HepG2 (cell line): ENCODE measurements around the gene LDLRAD3. TPM values are rescaled to one million over a fixed set of nuclear protein-coding genes. Genes with fewer than 3 reads are reported as not detected.

Experiments
- ATAC-seq: fragments of 200-7000 bp; cut with Tn5 transposase; 3 replicates; pipeline ENCODE4 v1.9.1; 2020; ENCODE audit warnings: mild to moderate bottlenecking, moderate library complexity
- BruUV-seq: library from RNA; stranded (reverse); fragments of 400-500 nt; replicated peaks from 2 replicates; lab custom pipeline; 2021; lab: Mats Ljungman, UMichigan
- CTCF ChIA-PET: fragments of 300-600 bp; formaldehyde crosslinking; extraction: SDS; loops from one replicate; lab custom pipeline; 2021; ENCODE audit warnings: low total read pairs, inconsistent platforms, low intra/inter-chr PET ratio; lab: Yijun Ruan, JAX
- POLR2A ChIA-PET: fragments of 350-600 bp; sonication (Branson Sonifier 250); formaldehyde crosslinking; loops from one replicate; lab custom pipeline; 2020; ENCODE audit warnings: antibody characterized with exemption, inconsistent platforms; lab: Yijun Ruan, JAX
- DNase-seq: peaks from one replicate; pipeline ENCODE4 v3.0.0-alpha.2; 2015; ENCODE audit warnings: low spot score
- FAIRE-seq: peaks from 3 replicates; lab custom pipeline; 2011; peaks lifted over from hg19 to GRCh38; lab: Jason Lieb, UNC
- H2AFZ ChIP-seq: one replicate; pipeline ENCODE4 v1.6.1; 2011; ENCODE audit warnings: low read length, inconsistent platforms
- H3K27ac ChIP-seq: fragments of 300-600 bp; 3 replicates; pipeline ENCODE4 v1.8.0; 2011; ENCODE audit warnings: mixed run types, mild to moderate bottlenecking, mixed read lengths, low read length, inconsistent platforms; ENCODE audit not compliant: insufficient read depth; ENCODE audit errors: extremely low read length
- H3K27me3 ChIP-seq, 2 experiments: fragments of 200-600 bp in 1 of 2; 2 replicates in 1 of 2; 3 replicates in 1 of 2; pipeline versions ENCODE4 v1.6.0 to v1.8.0; 2011; ENCODE audit warnings: low read length in 2 of 2, mild to moderate bottlenecking in 2 of 2, moderate library complexity in 2 of 2, inconsistent platforms in 1 of 2; ENCODE audit not compliant: insufficient read depth in 2 of 2, control insufficient read depth in 1 of 2
- H3K36me3 ChIP-seq, 2 experiments: fragments of 200-600 bp in 1 of 2; replicated peaks in 1 of 2; 2 replicates in 1 of 2; 3 replicates in 1 of 2; pipeline versions ENCODE4 v1.5.1 to v1.8.0; 2011; ENCODE audit warnings: low read length in 2 of 2, inconsistent platforms in 1 of 2; ENCODE audit not compliant: insufficient read depth in 2 of 2, control insufficient read depth in 1 of 2
- H3K4me1 ChIP-seq: 2 replicates; pipeline ENCODE4 v1.5.1; 2012; ENCODE audit warnings: low read length, inconsistent platforms; ENCODE audit not compliant: insufficient read depth
- H3K4me2 ChIP-seq: 2 replicates; pipeline ENCODE4 v1.6.0; 2011; ENCODE audit warnings: low read depth, low read length, inconsistent platforms
- H3K4me3 ChIP-seq, 3 experiments: fragments of 200-600 bp in 1 of 3; sonication (generic), shearing (Covaris generic) in 1 of 3; replicated peaks in 1 of 3; 2 replicates each; pipeline ENCODE4 v1.5.1; 2011 to 2016; ENCODE audit warnings: low read length in 3 of 3, inconsistent platforms in 2 of 3, low read depth in 2 of 3, mild to moderate bottlenecking in 2 of 3, control low read depth in 1 of 3, mixed read lengths in 1 of 3; ENCODE audit not compliant: insufficient read depth in 1 of 3
- H3K79me2 ChIP-seq: one replicate; pipeline ENCODE4 v1.6.1; 2011; ENCODE audit warnings: low read length, inconsistent platforms; ENCODE audit not compliant: insufficient read depth
- H3K9ac ChIP-seq: 2 replicates; pipeline ENCODE4 v1.6.0; 2011; ENCODE audit warnings: mild to moderate bottlenecking, low read depth, low read length, inconsistent platforms; ENCODE audit not compliant: insufficient read depth
- H3K9me3 ChIP-seq: 2 replicates; pipeline ENCODE4 v1.5.1; 2012; ENCODE audit warnings: mild to moderate bottlenecking, low read length
- H4K20me1 ChIP-seq: 2 replicates; pipeline ENCODE4 v1.6.0; 2011; ENCODE audit warnings: inconsistent platforms, mild to moderate bottlenecking, low read length, moderate library complexity; ENCODE audit not compliant: insufficient read depth
- ATF7 ChIP-seq, 2 experiments: fragments of 450-650 bp in 1 of 2; sonication (generic) in 1 of 2; formaldehyde crosslinking in 1 of 2; IDR thresholded peaks; 2 replicates each; pipeline versions ENCODE4 v1.4.0 to v1.6.1; 2016 to 2020; ENCODE audit warnings: antibody characterized with exemption in 1 of 2, mild to moderate bottlenecking in 1 of 2, missing genetic modification reagents in 1 of 2
- ELF4 ChIP-seq: sonication (generic); formaldehyde crosslinking; IDR thresholded peaks from 2 replicates; pipeline ENCODE4 v1.5.0; 2020; ENCODE audit warnings: missing genetic modification reagents, mild to moderate bottlenecking, moderate library complexity, borderline replicate concordance
- KDM6A ChIP-seq: IDR thresholded peaks from 2 replicates; pipeline ENCODE4 v1.6.1; 2016; ENCODE audit warnings: low read depth
- MAFF ChIP-seq: IDR thresholded peaks from 2 replicates; pipeline ENCODE4 v1.6.1; 2011; ENCODE audit warnings: low read depth, low read length, improper control_type of control experiment
- MAFK ChIP-seq, 2 experiments: IDR thresholded peaks in 1 of 2; conservative IDR thresholded peaks in 1 of 2; 2 replicates each; pipeline ENCODE4 v1.6.1; 2011; ENCODE audit warnings: improper control_type of control experiment in 2 of 2, low read length in 2 of 2
- MEIS1 ChIP-seq: sonication (generic); formaldehyde crosslinking; IDR thresholded peaks from 2 replicates; pipeline ENCODE4 v1.9.0; 2021; ENCODE audit warnings: mild to moderate bottlenecking, missing genetic modification reagents, moderate library complexity, borderline replicate concordance
- MXI1 ChIP-seq: IDR thresholded peaks from 3 replicates; pipeline ENCODE4 v1.6.1; 2012; ENCODE audit warnings: low read depth, low read length, inconsistent platforms, borderline replicate concordance
- NFRKB ChIP-seq: fragments of 450-650 bp; IDR thresholded peaks from 2 replicates; pipeline ENCODE4 v1.6.1; 2017
- POLR2A ChIP-seq, 2 experiments: IDR thresholded peaks; 2 replicates each; pipeline ENCODE4 v1.6.1; 2011; ENCODE audit warnings: low read depth in 2 of 2, low read length in 2 of 2, mild to moderate bottlenecking in 1 of 2, moderate library complexity in 1 of 2; ENCODE audit not compliant: insufficient read depth in 1 of 2
- RXRA ChIP-seq: sonication (generic); formaldehyde crosslinking; IDR thresholded peaks from 2 replicates; pipeline ENCODE4 v1.5.1; 2020; ENCODE audit warnings: missing genetic modification reagents
- SAFB2 ChIP-seq: sonication (generic); formaldehyde crosslinking; IDR thresholded peaks from 2 replicates; pipeline ENCODE4 v1.5.1; 2020; ENCODE audit warnings: missing genetic modification reagents, low read depth, mild to moderate bottlenecking, borderline replicate concordance
- SCMH1 ChIP-seq: sonication (generic); formaldehyde crosslinking; IDR thresholded peaks from 2 replicates; pipeline ENCODE4 v1.9.0; 2021; ENCODE audit warnings: missing genetic modification reagents, mild to moderate bottlenecking, borderline replicate concordance
- SKI ChIP-seq: fragments of 450-650 bp; IDR thresholded peaks from one replicate; pipeline ENCODE4 v1.6.1; 2018; ENCODE audit warnings: mild to moderate bottlenecking; ENCODE audit not compliant: partially characterized antibody
- U2AF2 ChIP-seq: fragments of 200-400 bp; formaldehyde crosslinking; IDR thresholded peaks from 2 replicates; pipeline ENCODE4 v1.6.1; 2017; ENCODE audit warnings: low read depth, mild to moderate bottlenecking, low read length
- ZMYM3 ChIP-seq: sonication (generic); formaldehyde crosslinking; IDR thresholded peaks from 2 replicates; pipeline ENCODE4 v1.5.1; 2020; ENCODE audit warnings: mild to moderate bottlenecking, missing genetic modification reagents
- ZNF281 ChIP-seq: sonication (generic); formaldehyde crosslinking; IDR thresholded peaks from 2 replicates; pipeline ENCODE4 v1.4.0; 2020; ENCODE audit warnings: missing genetic modification reagents, borderline replicate concordance
- ZNF709 ChIP-seq: sonication (generic); formaldehyde crosslinking; IDR thresholded peaks from 2 replicates; pipeline ENCODE4 v1.5.0; 2020; ENCODE audit warnings: mild to moderate bottlenecking, missing genetic modification reagents
- whole genome bisulfite sequencing: methylation state at CpG from one replicate; pipeline ENCODE4 v1.1.6; 2017; ENCODE audit warnings: low lambda C conversion rate; 5-methylcytosine and 5-hydroxymethylcytosine counted together
- in situ Hi-C: cut with HindIII; loops from 2 replicates; pipeline ENCODE4 v1.10.0; 2017; ENCODE audit warnings: low pct_unique_long_range_greater_than_20kb; ENCODE audit not compliant: extremely low pct_ligation_motif_present
- intact Hi-C: fragments of 100-400 bp; cut with micrococcal nuclease; formaldehyde crosslinking; loops from one replicate; pipeline ENCODE4 v1.10.0; 2022; ENCODE audit not compliant: unreplicated experiment
- polyA plus RNA-seq, 8 experiments: library from polyadenylated mRNA; depleted of rRNA in 3 of 8; stranded (reverse) in 7 of 8; unstranded in 1 of 8; fragments of >200 nt; fragmentation: Illumina TruSeq in 4 of 8; extraction: Trizol in 4 of 8; gene quantifications; 2 replicates each; pipeline versions ENCODE4 v1.2.1 to v1.2.3, GENCODE V29; 2011 to 2016; ENCODE audit warnings: low read depth in 4 of 8, missing spikeins in 1 of 8, mixed read lengths in 1 of 8; ENCODE audit not compliant: insufficient read depth in 1 of 8
- total RNA-seq, 5 experiments: library from RNA; depleted of rRNA; stranded (reverse); fragments of >200 nt; fragmentation: Illumina TruSeq; extraction: Trizol; gene quantifications; 2 replicates each; pipeline ENCODE4 v1.2.3, GENCODE V29; 2016; ENCODE audit warnings: low read depth in 1 of 5

The LDLRAD3 gene
- total and polyA plus RNA-seq, 2 of the 13 experiments (the other 11 are each of a cell fraction or from before 2014, with no cell fraction given), result 0.50 to 0.60 TPM

- DNase-seq (no peak), ATAC-seq (no peak), FAIRE-seq (no peak)
- H3K79me2 ChIP-seq, result no peaks in the 10 kb centered on the region
- H3K9ac ChIP-seq, result no peak overlapping the region
- POLR2A ChIA-PET, result no interaction called here
- peaks cover 13% of the 10 kb centered on the region for H3K4me1 ChIP-seq
- peaks cover 4% of the 10 kb centered on the region; the same call in 1 of the 2 replicates for H3K9me3 ChIP-seq
- no peak overlapping the region for H3K4me2 ChIP-seq
- H2AFZ ChIP-seq, result no peak overlapping the region
- no peak overlapping the region for H3K27ac ChIP-seq
- H3K27me3 ChIP-seq, result peaks cover 0 to 4% of the 10 kb centered on the region in 2 experiments; a peak in 2 of 5 replicates
- intact Hi-C loops (no loop called here), in situ Hi-C loops (no loop called here)
- CTCF ChIA-PET, result no interaction called here
- no peak overlapping the region for H3K4me3 ChIP-seq
- H3K36me3 ChIP-seq, result no peaks in the 10 kb centered on the region
- WGBS, result 9% methylated on average over 4 of the region's 4 CpGs
- no TSS peak for BruUV-seq
- no peaks in the 10 kb centered on the region for H4K20me1 ChIP-seq
- TF ChIP-seq MXI1 (no peak), MAFF (no peak), U2AF2 (no peak), RXRA (CRISPR knock-in tag) (no peak), MAFK (conservative IDR thresholded peaks at IDR 0.05 in 1 of 2, IDR thresholded peaks at IDR 0.05 in 1 of 2; ENCODE audit: low read length in 2 of 2) (no peak), SAFB2 (no peak), ATF7 (IDR thresholded peaks at IDR 0.05) (no peak), ATF7 (CRISPR knock-in tag; IDR thresholded peaks at IDR 0.05) (no peak), ZNF281 (CRISPR knock-in tag) (no peak), MEIS1 (no peak), POLR2A (IDR thresholded peaks at IDR 0.05; ENCODE audit: insufficient read depth in 1 of 2, low read depth in 2 of 2, low read length in 2 of 2) (no peak), KDM6A (CRISPR knock-in tag) (no peak), SCMH1 (no peak), ELF4 (no peak), SKI (no peak), NFRKB (no peak), ZNF709 (CRISPR knock-in tag) (no peak), ZMYM3 (CRISPR knock-in tag) (no peak)
These were observed 148.6 kb downstream of the LDLRAD3 start for GRCh38 chr11:36092314-36093030.
